Epithelial cell of prostate (primary cell): ENCODE measurements around the gene ACCS.

ENCODE experiments used
- DNase-seq: peaks from one replicate; pipeline ENCODE4 v3.0.0-alpha.2; 2011; ENCODE audit warnings: low read depth, low spot score
- H3K27ac ChIP-seq: fragments of 450-650 bp; 2 replicates; pipeline ENCODE4 v1.5.1; 2017; ENCODE audit warnings: mild to moderate bottlenecking

Gene ACCS

DNA sequence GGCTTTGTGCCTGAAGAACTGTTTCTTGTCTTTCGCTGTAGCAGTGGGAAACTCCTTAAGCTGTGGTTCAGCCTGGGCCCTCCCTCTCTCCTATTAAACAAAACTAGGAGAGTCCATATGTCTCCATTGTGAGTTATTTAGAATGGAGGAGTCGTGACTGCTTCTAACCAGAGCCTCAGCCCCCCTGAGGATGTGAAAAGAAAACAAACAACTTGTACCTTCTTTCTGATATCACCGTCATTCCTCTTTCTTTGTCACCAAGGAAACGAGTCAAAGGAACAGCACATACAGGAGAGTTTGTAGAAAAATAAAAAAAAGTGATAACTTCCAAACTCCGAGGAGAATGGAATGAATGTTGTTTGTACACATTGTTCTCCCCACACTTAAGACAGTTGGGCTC lies 17.8 kb downstream of the ACCS start:
- no peak for DNase-seq
- H3K27ac ChIP-seq: no peak overlapping the region

DNA sequence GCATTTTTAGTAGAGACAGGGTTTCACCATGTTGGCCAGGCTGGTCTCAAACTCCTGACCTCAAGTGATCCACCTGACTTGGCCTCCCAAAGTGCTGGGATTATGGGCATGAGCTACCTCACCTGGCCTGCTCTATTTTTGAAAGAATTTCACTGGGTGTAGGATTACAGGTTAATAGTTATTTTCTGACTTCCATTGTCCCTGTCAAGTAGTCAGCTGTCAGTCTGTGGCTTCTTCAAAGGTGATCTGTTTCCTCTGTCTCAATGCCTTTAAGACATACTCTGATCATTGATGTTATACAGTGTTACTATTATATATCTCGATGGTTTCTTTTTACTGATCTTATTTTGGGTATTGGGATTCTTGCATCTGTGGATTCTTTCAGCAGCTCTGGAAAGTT lies 19.3 kb downstream of the ACCS start:
- no peak for DNase-seq
- no peak overlapping the region for H3K27ac ChIP-seq

GRCh38 chr11:44088377-44088776 lies 22.3 kb downstream of the ACCS start:
- DNase-seq: no peak
- no peak overlapping the region for H3K27ac ChIP-seq

GRCh38 chr11:44088871-44089270 lies 22.8 kb downstream of the ACCS start:
- no peak overlapping the region for H3K27ac ChIP-seq

DNA sequence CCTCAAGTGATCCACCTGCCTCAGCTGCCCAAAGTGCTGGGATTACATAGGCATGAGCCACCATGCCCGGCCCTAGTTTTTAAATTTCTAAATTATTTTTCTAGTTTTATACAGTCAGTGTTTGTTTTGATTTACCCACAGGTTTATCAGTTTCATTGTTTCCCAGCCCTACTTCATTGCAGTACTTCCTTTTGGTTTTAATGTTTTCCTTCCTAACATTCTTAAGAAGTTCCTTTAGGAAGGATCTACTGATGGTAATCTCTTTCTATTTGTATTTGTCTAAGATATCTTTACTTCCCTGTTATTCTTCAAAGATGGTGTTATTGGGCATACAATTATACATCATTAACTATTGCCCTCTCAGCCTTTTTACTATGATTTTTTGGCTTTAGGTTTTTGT lies 24.5 kb downstream of the ACCS start:
- DNase-seq: no peak
- H3K27ac ChIP-seq: no peak overlapping the region

More at GRCh38 chr11:44088871-44089270, 22.8 kb downstream of the ACCS start:
- DNase-seq: no peak

GRCh38 chr11:44094260-44094868 lies 28.3 kb downstream of the ACCS start:
- H3K27ac ChIP-seq: no peak overlapping the region
- peak; percentile 18 for DNase-seq

DNA sequence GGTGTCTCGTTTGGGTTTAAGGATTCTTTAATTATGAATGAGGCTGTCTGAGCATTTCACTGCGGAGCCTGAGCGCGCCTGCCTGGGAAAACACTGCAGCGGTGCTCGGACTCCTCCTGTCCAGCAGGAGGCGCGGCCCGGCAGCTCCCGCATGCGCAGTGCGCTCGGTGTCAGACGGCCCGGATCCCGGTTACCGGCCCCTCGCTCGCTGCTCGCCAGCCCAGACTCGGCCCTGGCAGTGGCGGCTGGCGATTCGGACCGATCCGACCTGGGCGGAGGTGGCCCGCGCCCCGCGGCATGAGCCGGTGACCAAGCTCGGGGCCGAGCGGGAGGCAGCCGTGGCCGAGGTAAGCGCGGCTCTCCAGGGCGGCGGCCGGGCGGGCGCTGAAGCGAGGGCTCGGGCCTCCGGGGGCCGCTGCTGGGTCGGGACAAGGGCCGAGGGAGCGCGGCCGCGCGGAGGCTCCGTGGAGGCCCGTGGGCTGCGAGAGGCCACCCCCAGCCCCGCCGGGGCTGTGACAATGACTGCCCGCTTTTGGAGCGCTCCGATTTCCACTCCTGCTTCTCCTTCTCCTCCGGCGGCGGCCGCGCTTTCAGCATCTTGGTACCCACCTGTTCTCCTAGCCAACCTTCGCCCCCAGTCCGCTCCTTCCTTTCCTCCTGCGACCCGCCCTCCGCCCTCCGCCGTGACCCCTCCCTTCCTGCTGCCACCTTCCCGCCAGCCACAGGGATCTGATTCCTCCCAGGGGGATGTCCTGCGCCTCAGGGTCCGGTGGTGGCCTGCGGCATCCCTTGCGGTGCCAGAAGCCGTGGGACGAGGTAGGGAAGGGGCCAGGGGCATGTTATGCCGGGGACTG lies 29.7 kb downstream of the ACCS start, which contains the start of gene EXT2:
Gene EXT2 (plus strand): TSS at position 173 of the 854 bp plus-strand sequence. CDS start 12,035 bp downstream, outside the sequence.
- DNase-seq: peak; percentile 12
- H3K27ac ChIP-seq: peak within 1 kb of the TSS; percentile 86

GRCh38 chr11:44096360-44097185 lies 30.5 kb downstream of the ACCS start:
- H3K27ac ChIP-seq: peak overlapping the region; percentile 86
- peak; percentile 76 for DNase-seq

GRCh38 chr11:44097821-44098220 lies 31.8 kb downstream of the ACCS start:
- DNase-seq: no peak
- peak overlapping the region; percentile 86 for H3K27ac ChIP-seq

GRCh38 chr11:44101098-44101497 lies 35.0 kb downstream of the ACCS start:
- no peak for DNase-seq
- no peak overlapping the region for H3K27ac ChIP-seq

DNA sequence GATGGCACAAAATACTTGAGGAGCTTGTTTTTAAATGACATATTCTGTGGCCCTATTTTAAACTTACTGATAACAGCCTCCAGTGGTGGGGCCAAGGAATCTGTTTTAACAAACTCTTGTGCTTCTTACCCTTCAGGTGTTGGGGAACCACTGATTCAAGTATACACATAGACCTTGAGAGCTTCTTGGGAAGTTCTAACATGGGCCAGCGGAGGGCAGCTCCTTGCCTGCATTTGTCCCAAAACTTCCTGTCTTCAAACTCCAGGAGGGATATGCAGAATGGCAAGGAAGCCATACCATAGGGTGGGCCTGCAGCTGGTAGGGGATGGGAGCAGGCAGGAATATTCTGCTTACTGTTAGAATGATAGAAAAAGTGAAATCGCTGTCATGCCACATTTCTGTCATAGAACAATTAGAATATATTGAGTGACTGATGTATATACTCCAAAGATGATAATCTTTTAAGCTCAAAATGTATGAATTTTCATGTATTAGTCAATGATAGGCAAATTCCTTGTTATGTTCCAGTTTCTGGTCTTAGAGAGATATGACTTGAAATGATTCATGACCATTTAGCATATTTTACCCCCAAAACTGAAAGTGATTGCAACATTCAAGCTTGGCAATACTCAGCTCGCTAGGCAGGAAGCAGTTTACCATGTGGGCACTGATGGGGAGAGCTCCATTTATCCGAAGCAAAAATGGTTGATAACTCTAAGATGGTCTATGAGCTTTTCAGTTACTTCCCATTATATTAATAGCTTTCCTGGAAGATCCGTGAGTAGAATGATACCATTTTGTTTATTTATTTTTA lies 38.6 kb downstream of the ACCS start:
- H3K27ac ChIP-seq: no peak overlapping the region
- no peak for DNase-seq

GRCh38 chr11:44108260-44108659 lies 42.2 kb downstream of the ACCS start:
- DNase-seq: no peak
- H3K27ac ChIP-seq: no peak overlapping the region

GRCh38 chr11:44110231-44110679 lies 44.2 kb downstream of the ACCS start:
- DNase-seq: no peak
- H3K27ac ChIP-seq: no peak overlapping the region

DNA sequence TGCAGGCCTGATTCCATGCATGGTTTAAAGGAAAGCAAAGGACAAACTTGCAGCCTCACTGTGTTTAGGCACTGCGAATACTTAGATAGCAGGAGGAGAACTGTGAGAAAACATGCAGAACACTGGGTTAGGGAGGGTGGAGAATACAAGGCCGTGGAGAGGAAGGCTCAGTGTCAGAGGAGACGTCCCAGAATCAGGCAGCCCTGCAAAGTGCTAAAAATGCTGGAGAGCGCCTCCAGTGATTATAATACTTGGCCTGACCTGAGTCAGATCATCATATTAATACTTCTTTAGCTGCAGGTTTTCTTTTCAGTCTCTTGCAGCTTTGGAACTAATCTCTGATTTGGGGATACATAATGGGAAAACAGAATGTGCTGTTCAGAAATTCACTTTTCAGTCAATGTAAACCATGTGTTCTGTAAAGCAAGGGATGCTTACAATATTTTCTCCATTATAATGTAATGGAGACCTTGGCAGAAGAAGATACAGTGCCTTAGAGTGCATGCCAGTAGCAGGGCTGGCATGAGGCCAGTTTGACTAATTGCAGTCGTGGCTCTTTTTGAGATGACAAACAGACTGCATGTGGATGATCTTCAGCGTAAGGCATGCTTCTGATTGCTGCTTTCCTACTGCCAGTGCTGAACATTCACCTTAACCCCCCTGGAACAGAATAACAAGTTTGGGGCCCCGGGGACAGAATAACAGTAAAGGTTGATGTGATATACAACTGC lies 46.2 kb downstream of the ACCS start:
- H3K27ac ChIP-seq: no peak overlapping the region
- peak; percentile 44 for DNase-seq

GRCh38 chr11:44113018-44113417 lies 46.9 kb downstream of the ACCS start:
- H3K27ac ChIP-seq: no peak overlapping the region
- DNase-seq: no peak

- DNase-seq: no peak
- H3K27ac ChIP-seq: no peak overlapping the region
Observed at GRCh38 chr11:44113572-44113971, 47.5 kb downstream of the ACCS start.

- no peak overlapping the region for H3K27ac ChIP-seq
- DNase-seq: no peak
Observed at GRCh38 chr11:44116234-44116830, 50.3 kb downstream of the ACCS start.

DNA sequence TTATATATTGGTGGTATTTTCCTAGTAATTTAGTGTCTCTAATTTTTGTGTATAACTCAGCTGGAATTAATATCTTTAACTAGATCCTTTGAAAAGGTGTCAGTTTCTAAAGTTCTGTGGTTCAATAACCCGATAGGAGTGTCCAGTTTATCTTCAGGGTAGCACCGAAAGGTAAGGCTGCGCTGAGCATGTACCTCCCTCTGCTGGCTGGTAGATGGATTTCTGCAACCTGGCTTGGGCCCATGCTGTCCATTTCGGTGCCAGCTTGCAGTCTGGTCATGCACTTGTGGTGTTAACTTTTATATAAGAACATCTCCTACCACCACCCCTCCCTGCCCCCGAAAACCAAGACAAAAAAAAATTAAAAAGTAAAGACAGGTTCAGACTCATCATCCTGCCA lies 54.1 kb downstream of the ACCS start:
- no peak for DNase-seq
- no peak overlapping the region for H3K27ac ChIP-seq

DNA sequence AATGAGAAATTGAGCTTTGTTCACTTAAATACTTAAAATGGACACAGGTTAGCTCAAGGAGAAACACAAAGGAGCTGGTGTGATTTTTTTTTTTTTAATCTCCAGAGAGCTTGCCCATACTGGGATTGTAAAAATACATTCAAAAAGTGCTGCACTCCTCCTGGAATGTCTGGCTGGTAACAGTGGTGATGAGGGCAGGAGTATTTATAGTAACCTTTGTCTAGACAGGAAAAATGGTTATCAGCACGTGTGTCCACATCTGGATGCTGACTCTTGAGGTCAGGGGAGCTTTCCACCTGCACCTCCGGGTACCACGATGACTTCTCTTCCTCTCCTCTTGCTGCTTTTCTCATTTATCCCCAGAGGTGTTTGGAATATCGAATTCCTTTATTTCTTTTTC lies 59.5 kb downstream of the ACCS start:
- no peak for DNase-seq
- no peak overlapping the region for H3K27ac ChIP-seq
